Nephron progenitor cell (in vitro differentiated cells): ENCODE measurements around the gene ZNF516.

ENCODE experiments used
- DNase-seq: peaks from one replicate; pipeline ENCODE4 v3.0.0; 2021
- H3K27ac Mint-ChIP-seq: 2 replicates; pipeline ENCODE4 v1.8.0; 2021; ENCODE audit warnings: mild to moderate bottlenecking, moderate library complexity, mixed read lengths
- H3K27me3 Mint-ChIP-seq: 2 replicates; pipeline ENCODE4 v1.8.0; 2021; ENCODE audit warnings: mild to moderate bottlenecking, low read depth, mixed read lengths; ENCODE audit not compliant: poor library complexity
- H3K36me3 Mint-ChIP-seq: 2 replicates; pipeline ENCODE4 v1.8.0; 2021; ENCODE audit warnings: low read depth, mixed read lengths
- H3K4me1 Mint-ChIP-seq: 2 replicates; pipeline ENCODE4 v1.8.0; 2021; ENCODE audit warnings: mixed read lengths
- H3K4me3 Mint-ChIP-seq: 2 replicates; pipeline ENCODE4 v1.8.0; 2021; ENCODE audit warnings: mild to moderate bottlenecking, moderate library complexity, mixed read lengths
- H3K9me3 Mint-ChIP-seq: 2 replicates; pipeline ENCODE4 v1.8.0; 2021; ENCODE audit warnings: mild to moderate bottlenecking, moderate library complexity, mixed read lengths
- CTCF ChIP-seq: fragments of 200-600 bp; sonication (generic); IDR thresholded peaks from 2 replicates; pipeline ENCODE4 v1.5.0; 2021; ENCODE audit warnings: antibody characterized with exemption

ZNF516 gene

DNA sequence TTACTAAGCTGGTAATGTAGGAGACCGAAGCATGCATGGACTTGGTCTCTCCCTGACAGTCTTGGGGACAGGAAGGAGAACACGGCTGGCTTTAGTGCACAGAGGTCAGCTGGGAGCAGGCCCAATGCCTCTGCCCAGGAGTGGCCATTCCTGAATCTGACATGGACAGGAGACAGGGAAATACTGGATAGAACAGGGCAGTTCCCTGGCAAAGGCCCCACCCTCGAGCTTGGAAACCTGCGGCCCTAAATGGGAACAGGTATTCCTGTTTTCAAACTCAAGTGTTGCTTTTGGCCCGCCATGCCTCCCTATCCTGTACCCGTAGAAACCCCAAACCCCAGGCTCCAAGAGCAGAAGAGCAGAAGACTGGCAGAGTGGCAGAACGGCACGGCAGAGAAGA lies 107.4 kb downstream of the ZNF516 start:
- Mint-ChIP-seq H3K9me3 (peaks cover 34% of the 10 kb centered on the region), H3K36me3 (peaks cover 75% of the 10 kb centered on the region), H3K27ac (no peak overlapping the region), H3K27me3 (no peaks in the 10 kb centered on the region), H3K4me1 (peaks cover 76% of the 10 kb centered on the region), H3K4me3 (no peak overlapping the region)
- no peak for DNase-seq
- no peak for TF ChIP-seq CTCF

GRCh38 chr18:76386886-76387285 lies 108.2 kb downstream of the ZNF516 start:
- Mint-ChIP-seq H3K4me3 (no peak overlapping the region), H3K36me3 (peaks cover 72% of the 10 kb centered on the region), H3K27me3 (no peaks in the 10 kb centered on the region), H3K27ac (peak overlapping the region; percentile 43), H3K9me3 (peaks cover 34% of the 10 kb centered on the region), H3K4me1 (peaks cover 78% of the 10 kb centered on the region)
- no peak for TF ChIP-seq CTCF
- no peak for DNase-seq

DNA sequence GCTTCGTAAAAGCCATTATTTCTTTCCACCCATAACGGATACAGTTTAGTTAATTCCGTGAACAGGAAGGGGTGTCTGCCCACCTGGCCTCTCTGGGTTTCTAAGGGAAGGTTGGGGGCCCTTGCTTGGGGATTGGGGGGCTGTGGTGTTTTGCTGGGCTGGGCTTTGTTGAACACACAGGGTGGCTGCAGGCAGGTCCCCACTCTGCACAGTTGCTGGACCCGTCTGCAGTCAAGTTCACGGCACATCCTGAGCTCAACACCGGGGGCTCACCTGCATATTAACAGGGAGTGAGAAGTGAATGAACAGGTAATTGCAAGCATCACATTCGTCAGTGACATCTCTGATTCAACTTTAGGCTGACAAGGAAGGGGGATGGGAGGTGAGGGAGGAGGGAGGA lies 109.0 kb downstream of the ZNF516 start:
- H3K9me3 Mint-ChIP-seq: peaks cover 30% of the 10 kb centered on the region
- no peak for DNase-seq
- peak overlapping the region; percentile 97 for H3K27ac Mint-ChIP-seq
- TF ChIP-seq CTCF: no peak
- H3K4me3 Mint-ChIP-seq: no peak overlapping the region
- no peaks in the 10 kb centered on the region for H3K27me3 Mint-ChIP-seq
- peaks cover 76% of the 10 kb centered on the region for H3K4me1 Mint-ChIP-seq
- peaks cover 69% of the 10 kb centered on the region for H3K36me3 Mint-ChIP-seq

GRCh38 chr18:76385681-76385975 lies 109.4 kb downstream of the ZNF516 start:
- TF ChIP-seq CTCF: no peak

DNA sequence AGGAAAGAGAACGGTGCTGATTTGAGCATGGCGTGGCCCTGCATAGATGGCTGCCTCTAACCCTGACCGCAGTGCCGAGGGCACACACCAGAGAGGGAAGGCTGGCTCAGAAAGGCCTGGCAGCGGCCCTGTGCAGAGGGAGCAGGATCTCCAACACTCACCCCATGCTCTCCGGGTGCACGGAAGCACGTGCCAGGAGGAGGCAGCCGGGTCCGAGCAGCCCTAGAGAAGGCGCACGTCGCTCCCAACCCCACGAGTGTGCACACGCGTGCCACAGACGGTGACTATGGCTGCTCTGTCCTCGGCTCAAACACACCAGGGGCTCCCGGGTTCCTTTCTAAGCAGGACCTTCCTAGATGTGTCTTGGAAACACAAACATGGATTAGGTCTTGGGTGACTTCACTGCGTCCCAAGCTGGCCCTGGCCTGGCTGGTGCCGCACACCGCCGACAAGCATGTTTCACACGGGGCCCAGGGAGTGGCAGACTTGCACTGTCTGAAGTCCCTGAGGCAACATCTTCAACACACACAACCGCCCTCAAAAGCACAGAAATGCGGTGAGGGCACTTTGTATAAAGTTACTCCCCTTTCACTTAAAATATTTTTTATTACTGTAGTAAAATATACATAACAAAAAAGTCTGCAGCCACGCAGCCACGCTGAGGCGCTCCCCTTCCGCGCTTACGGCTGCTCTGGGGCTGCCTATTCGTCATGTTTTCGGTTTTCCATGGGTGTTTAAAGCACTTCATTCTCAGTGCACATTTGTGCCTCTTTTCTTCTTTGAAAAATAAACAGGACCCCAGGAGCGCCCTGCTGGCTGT lies 110.0 kb downstream of the ZNF516 start:
- peak overlapping the region; percentile 90 for H3K27ac Mint-ChIP-seq
- peaks cover 69% of the 10 kb centered on the region for H3K36me3 Mint-ChIP-seq
- no peaks in the 10 kb centered on the region for H3K27me3 Mint-ChIP-seq
- H3K4me1 Mint-ChIP-seq: peaks cover 81% of the 10 kb centered on the region
- DNase-seq: no peak
- no peak overlapping the region for H3K4me3 Mint-ChIP-seq
- no peak for TF ChIP-seq CTCF
- H3K9me3 Mint-ChIP-seq: peaks cover 25% of the 10 kb centered on the region

More at GRCh38 chr18:76385681-76385975, 109.4 kb downstream of the ZNF516 start:
- Mint-ChIP-seq H3K27me3 (no peaks in the 10 kb centered on the region), H3K4me1 (peaks cover 76% of the 10 kb centered on the region), H3K36me3 (peaks cover 69% of the 10 kb centered on the region), H3K4me3 (no peak overlapping the region), H3K9me3 (peaks cover 25% of the 10 kb centered on the region), H3K27ac (peak overlapping the region; percentile 97)
- no peak for DNase-seq
